ENCODE measurements around the gene MAP3K3. TPM values are rescaled to one million over a fixed set of nuclear protein-coding genes. Genes with fewer than 3 reads are reported as not detected.

Gene MAP3K3
- total RNA-seq, 1 experiment from 2014 or later, result 24.3 TPM

DNA sequence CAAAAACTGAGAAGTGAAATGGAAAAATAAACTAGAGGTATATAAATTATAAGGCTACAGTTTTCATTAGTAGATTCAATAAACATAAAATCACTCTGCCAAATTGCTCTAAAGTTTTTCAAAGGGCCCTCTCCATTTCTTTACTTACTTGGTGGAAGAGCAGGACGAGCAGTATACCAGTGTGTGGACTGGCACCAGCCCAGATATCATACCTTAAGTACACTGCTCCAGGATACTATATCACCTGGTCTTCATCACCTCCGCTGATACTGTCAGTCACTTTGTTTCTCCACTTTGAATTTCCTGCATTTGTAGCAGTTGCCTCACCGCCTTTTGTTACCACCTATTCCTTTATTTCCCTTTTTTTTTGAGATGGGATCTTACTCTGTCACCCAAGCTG is 37.6 kb downstream of the MAP3K3 start:
- H2BK120ac ChIP-seq (ENCODE audit: low read depth, low read length, poor library complexity, severe bottlenecking), result no peak overlapping the region
- no peaks in the 10 kb centered on the region for H3K79me2 ChIP-seq (ENCODE audit: insufficient read depth, low read length)
- H3K9ac ChIP-seq (ENCODE audit: extremely low read depth, insufficient read length, low read length), result no peak overlapping the region
- H2BK5ac ChIP-seq (ENCODE audit: insufficient read length, low read length), result no peak overlapping the region
- no peaks in the 10 kb centered on the region for H3K4me1 Mint-ChIP-seq
- no peak overlapping the region for H2AFZ ChIP-seq (ENCODE audit: low read length)
- H3K27ac ChIP-seq (ENCODE audit: insufficient read length, low read depth, low read length), result no peak overlapping the region
- no peaks in the 10 kb centered on the region for H3K27me3 ChIP-seq (ENCODE audit: insufficient read depth, low read length)
- H4K91ac ChIP-seq (ENCODE audit: insufficient read length, low read depth, low read length), result no peak overlapping the region
- DNase-seq, result no peak
- no peak overlapping the region for H3K23ac ChIP-seq (ENCODE audit: insufficient read length, low read depth, low read length)
- TF ChIP-seq, protein P1, sequence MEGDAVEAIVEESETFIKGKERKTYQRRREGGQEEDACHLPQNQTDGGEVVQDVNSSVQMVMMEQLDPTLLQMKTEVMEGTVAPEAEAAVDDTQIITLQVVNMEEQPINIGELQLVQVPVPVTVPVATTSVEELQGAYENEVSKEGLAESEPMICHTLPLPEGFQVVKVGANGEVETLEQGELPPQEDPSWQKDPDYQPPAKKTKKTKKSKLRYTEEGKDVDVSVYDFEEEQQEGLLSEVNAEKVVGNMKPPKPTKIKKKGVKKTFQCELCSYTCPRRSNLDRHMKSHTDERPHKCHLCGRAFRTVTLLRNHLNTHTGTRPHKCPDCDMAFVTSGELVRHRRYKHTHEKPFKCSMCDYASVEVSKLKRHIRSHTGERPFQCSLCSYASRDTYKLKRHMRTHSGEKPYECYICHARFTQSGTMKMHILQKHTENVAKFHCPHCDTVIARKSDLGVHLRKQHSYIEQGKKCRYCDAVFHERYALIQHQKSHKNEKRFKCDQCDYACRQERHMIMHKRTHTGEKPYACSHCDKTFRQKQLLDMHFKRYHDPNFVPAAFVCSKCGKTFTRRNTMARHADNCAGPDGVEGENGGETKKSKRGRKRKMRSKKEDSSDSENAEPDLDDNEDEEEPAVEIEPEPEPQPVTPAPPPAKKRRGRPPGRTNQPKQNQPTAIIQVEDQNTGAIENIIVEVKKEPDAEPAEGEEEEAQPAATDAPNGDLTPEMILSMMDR (conservative IDR thresholded peaks at IDR 0.05), result no peak
- H3K4ac ChIP-seq (ENCODE audit: low read depth, low read length), result no peak overlapping the region
- no peak overlapping the region; a peak in 1 of 7 replicates for H3K27ac Mint-ChIP-seq
- no peaks in the 10 kb centered on the region for H3K23me2 ChIP-seq (ENCODE audit: insufficient read length, low read depth, low read length, poor library complexity, severe bottlenecking)
- H3K4me3 Mint-ChIP-seq, result no peak overlapping the region
- H2AK5ac ChIP-seq (ENCODE audit: insufficient read length, low read length), result no peak overlapping the region
- no peak overlapping the region for H4K8ac ChIP-seq (replicated peaks; ENCODE audit: insufficient read length, low read depth, low read length)
- H3K18ac ChIP-seq (ENCODE audit: insufficient read length, low read depth, low read length), result no peak overlapping the region
- H2BK20ac ChIP-seq (ENCODE audit: low read depth, low read length, poor library complexity, severe bottlenecking), result no peak overlapping the region
- no peaks in the 10 kb centered on the region for H3K79me1 ChIP-seq (ENCODE audit: insufficient read depth, low read depth, low read length, poor library complexity, severe bottlenecking)
- H4K20me1 ChIP-seq (ENCODE audit: control insufficient read depth, insufficient read depth, insufficient read length), result no peaks in the 10 kb centered on the region
- H2BK12ac ChIP-seq (ENCODE audit: insufficient read length, low read depth, low read length), result no peak overlapping the region
- H2BK15ac ChIP-seq (ENCODE audit: low read depth, low read length), result no peak overlapping the region
- no peak overlapping the region for H3T11ph ChIP-seq (ENCODE audit: low read length)
- no peak overlapping the region for H3K56ac ChIP-seq (ENCODE audit: insufficient read length, low read depth, low read length)
- H3K4me1 ChIP-seq (ENCODE audit: insufficient read depth, low read length), result no peaks in the 10 kb centered on the region
- H3K14ac ChIP-seq (ENCODE audit: insufficient read depth, low read length), result no peak overlapping the region
- H3K4me2 ChIP-seq (ENCODE audit: insufficient read depth, insufficient read length, low read length), result no peak overlapping the region
- no peaks in the 10 kb centered on the region for H3K9me3 ChIP-seq (ENCODE audit: control insufficient read depth, low read depth, low read length)
- H3K9me3 Mint-ChIP-seq, result no peaks in the 10 kb centered on the region
- H3K27me3 Mint-ChIP-seq (ENCODE audit: low read depth), result peaks cover 2% of the 10 kb centered on the region; the same call in 1 of the 2 replicates
- no peak overlapping the region for H4K5ac ChIP-seq (ENCODE audit: insufficient read length, low read depth, low read length)
- peaks cover 0 to 22% (median 16%) of the 10 kb centered on the region in 3 experiments for H3K36me3 Mint-ChIP-seq (ENCODE audit: insufficient read depth in 1 of 3, low read depth in 3 of 3)
- no CpG with 5 or more reads among the region's 3 CpGs for WGBS (ENCODE audit: extremely low coverage, insufficient read length, low lambda C conversion rate)
